Activated CD4-positive, alpha-beta T cell treated with anti-CD3 and anti-CD28 coated beads, Interleukin-2, amount 10 ng/mL, durations not matched to agents 24 days and 14 days (primary cell): ENCODE results near the gene SNHG17. TPM values are rescaled to one million over a fixed set of nuclear protein-coding genes. Genes with fewer than 3 reads are reported as not detected.
"Not testable (repeated sequence)": the region's sequence is repeated elsewhere in the genome, so short reads cannot be mapped to it uniquely, and the experiment has no call there.

Experiments
- DNase-seq: peaks from one replicate; pipeline ENCODE4 v3.0.0; 2022
- H3K27ac Mint-ChIP-seq: one replicate; pipeline ENCODE4 v1.8.0; 2022; ENCODE audit warnings: mild to moderate bottlenecking, mixed read lengths
- H3K27me3 Mint-ChIP-seq: one replicate; pipeline ENCODE4 v1.8.0; 2022; ENCODE audit warnings: mixed read lengths
- H3K36me3 Mint-ChIP-seq: one replicate; pipeline ENCODE4 v1.8.0; 2022; ENCODE audit warnings: low read depth, mild to moderate bottlenecking, mixed read lengths
- H3K4me1 Mint-ChIP-seq: one replicate; pipeline ENCODE4 v1.8.0; 2021; ENCODE audit warnings: mixed read lengths
- H3K4me3 Mint-ChIP-seq: one replicate; pipeline ENCODE4 v1.8.0; 2022; ENCODE audit warnings: mild to moderate bottlenecking, moderate library complexity, mixed read lengths
- H3K9me3 Mint-ChIP-seq: one replicate; pipeline ENCODE4 v1.8.0; 2021; ENCODE audit warnings: mixed read lengths
- intact Hi-C: fragments of 100-400 bp; cut with micrococcal nuclease; formaldehyde crosslinking; loops from one replicate; pipeline ENCODE4 v1.15.1; 2023
- total RNA-seq: library from RNA; stranded (reverse); gene quantifications from 2 replicates; pipeline ENCODE4 v1.2.3, GENCODE V29; 2022

SNHG17 gene
- total RNA-seq, 1 donor from 2014 or later: 111 TPM

DNA sequence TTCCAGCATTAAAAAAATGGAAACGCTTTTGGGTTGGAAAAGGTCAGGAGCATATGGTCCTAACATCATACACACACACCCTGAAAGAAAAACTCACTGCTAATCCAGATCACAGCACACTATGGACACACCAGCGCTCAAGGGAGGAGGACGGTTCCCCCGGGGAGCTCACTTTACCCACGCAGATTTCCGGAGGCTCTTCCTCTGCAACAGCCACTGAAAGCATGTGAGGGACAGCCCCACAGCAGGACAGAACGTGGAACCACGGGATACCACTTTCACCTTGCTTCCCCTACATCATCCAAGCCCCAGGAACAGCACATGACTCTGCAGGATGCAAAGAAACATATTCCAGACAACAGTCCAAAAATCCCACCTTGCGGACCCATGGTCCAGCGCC lies 13.2 kb downstream of the SNHG17 start:
- Mint-ChIP-seq H3K9me3 (no peaks in the 10 kb centered on the region), H3K27me3 (no peaks in the 10 kb centered on the region), H3K4me1 (peaks cover 18% of the 10 kb centered on the region), H3K4me3 (no peak overlapping the region), H3K27ac (no peak overlapping the region), H3K36me3 (peaks cover 78% of the 10 kb centered on the region)
- intact Hi-C loops: no loop called here
- DNase-seq: no peak

DNA sequence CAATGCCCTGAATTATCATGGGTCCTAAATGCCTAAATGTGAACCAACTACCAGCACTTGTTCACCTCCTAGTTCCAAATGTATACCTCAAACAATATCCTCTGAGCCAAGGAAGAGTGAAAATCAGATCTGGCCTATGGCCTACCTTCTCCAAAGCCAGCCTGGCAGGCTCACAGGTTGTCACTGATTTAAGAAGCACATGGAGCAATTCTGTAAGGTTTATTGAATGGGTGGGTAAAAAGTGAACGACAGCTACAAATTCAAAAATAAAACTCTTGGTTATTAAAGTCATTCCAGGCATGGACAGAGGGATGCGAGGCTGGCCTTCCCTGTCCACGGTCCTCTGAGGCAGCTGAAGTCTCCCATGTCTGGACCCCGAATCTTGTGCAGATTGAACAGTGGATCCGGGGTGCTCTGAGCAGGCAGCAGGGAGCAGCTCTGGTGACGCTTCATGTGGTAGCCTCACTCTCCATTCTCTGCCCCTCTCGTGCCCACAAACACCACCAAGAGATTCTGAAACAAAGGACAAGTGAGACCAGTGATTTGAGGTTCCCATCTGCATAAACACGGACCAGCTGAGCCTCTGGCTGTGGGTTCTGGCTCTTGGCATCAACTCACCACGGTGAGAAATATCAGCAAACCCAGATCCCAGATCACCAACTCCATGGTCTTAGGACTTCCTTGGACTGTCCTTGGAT lies 14.6 kb downstream of the SNHG17 start:
- DNase-seq: no peak

DNA sequence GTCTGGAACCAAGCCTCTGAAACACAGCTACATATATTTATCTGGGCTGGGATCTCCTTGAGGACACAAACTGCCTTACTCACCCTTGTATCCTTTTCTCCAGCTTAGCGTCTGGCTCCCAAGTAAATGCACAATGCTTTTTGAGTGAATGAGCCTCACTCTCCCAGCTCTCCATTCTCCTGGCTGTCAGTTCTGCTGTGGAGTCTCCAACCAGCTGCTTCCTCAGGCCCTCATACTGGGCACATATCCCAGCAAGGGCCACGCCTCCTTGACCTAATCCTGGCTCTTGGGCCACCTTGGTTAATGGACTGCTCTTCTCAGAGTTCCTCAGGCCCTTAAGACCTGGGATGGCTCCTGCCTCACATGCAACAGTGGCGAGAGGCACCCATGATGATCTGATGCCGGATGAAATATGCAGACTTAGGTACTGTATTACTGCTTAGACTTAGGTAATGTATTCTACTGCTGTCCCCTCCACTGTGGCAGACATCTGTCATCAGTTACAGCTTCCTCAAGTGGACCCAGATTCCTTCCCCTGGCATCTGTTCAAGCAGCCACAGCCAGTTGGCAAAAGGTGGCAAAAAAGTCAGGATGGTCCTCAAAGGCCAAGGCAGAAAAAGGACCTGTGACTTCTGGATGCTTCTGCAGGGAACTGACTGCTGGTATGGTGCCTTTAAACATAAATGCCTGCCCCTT lies 16.5 kb downstream of the SNHG17 start:
- Mint-ChIP-seq H3K4me1 (peaks cover 5% of the 10 kb centered on the region), H3K27me3 (no peaks in the 10 kb centered on the region), H3K27ac (peak overlapping the region; percentile 66), H3K36me3 (peaks cover 75% of the 10 kb centered on the region), H3K4me3 (no peak overlapping the region), H3K9me3 (no peaks in the 10 kb centered on the region)
- intact Hi-C loops: no loop called here
- DNase-seq: no peak

More for the DNA sequence above, 14.6 kb downstream of the SNHG17 start:
- Mint-ChIP-seq H3K36me3 (peaks cover 79% of the 10 kb centered on the region), H3K27me3 (no peaks in the 10 kb centered on the region), H3K4me3 (no peak overlapping the region), H3K4me1 (peaks cover 9% of the 10 kb centered on the region), H3K27ac (no peak overlapping the region), H3K9me3 (no peaks in the 10 kb centered on the region)
- intact Hi-C loops: no loop called here

DNA sequence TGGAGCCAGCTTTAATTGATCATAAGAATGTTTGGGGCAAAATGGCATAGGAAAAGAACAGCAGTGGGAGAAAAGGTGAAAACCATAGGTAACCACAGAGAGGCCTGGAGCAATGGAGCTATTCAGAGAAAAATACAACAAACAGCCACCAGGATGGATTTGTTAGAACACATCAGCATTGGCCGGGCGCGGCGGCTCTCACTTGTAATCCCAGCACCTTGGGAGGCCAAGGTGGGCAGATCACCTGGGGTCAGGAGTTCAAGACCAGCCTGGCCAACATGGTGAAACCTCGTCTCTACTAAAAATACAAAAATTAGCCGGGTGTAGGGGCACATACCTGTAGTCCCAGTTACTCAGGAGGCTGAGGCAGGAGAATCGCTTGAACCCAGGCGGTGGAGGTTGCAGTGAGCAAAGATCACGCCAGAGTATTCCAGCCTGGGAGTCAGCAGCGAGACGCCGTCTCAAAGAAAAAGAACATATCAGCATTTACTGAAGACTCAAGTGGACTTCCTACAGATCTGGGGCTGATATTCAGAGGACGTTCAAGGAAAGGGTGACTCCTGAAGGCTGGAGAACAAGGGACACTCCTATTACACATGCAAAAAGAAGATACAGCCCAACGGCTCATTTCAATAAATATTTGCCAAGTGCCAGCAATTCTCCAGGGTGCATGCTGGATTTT lies 20.2 kb downstream of the SNHG17 start:
- H3K36me3 Mint-ChIP-seq: peaks cover 62% of the 10 kb centered on the region
- intact Hi-C loops: no loop called here
- no peak for DNase-seq
- no peaks in the 10 kb centered on the region for H3K9me3 Mint-ChIP-seq
- H3K27ac Mint-ChIP-seq: no peak overlapping the region
- no peaks in the 10 kb centered on the region for H3K27me3 Mint-ChIP-seq
- no peaks in the 10 kb centered on the region for H3K4me1 Mint-ChIP-seq
- no peak overlapping the region for H3K4me3 Mint-ChIP-seq

DNA sequence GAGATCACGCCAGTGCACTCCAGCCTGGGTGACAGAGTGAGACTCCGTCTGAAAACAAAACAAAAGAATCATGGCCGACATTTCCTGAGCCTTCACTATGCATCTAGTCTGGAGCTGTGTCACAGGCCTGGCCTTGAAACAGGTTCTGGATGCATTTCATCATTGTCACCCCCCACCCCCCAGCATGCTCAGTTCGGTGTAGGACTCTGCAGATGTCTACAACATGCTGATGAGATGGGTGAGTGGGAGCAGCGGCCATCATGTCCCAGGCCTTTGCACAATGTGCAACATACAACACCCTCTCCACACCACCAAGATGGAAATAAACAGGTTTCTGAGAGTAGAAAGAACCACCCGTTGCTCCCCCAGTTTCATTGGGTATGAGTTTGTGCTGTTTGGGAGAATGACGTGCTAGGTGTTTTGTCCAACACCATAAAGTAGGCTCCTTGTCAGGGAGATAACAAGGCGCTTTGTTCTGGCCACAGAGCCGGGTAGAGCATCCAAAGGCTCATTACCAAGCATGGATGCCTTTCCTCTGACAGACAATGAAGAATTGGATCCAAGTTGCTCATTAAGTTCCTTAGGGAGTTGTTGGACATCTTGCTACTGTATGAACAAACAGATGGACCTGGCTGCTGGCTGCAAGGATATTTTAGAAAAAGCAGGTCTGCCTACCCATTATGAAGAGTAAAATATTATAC lies 22.1 kb downstream of the SNHG17 start:
- Mint-ChIP-seq H3K27ac (no peak overlapping the region), H3K36me3 (peaks cover 50% of the 10 kb centered on the region), H3K9me3 (no peaks in the 10 kb centered on the region), H3K4me3 (no peak overlapping the region), H3K4me1 (no peaks in the 10 kb centered on the region), H3K27me3 (no peaks in the 10 kb centered on the region)
- intact Hi-C loops: no loop called here
- no peak for DNase-seq

DNA sequence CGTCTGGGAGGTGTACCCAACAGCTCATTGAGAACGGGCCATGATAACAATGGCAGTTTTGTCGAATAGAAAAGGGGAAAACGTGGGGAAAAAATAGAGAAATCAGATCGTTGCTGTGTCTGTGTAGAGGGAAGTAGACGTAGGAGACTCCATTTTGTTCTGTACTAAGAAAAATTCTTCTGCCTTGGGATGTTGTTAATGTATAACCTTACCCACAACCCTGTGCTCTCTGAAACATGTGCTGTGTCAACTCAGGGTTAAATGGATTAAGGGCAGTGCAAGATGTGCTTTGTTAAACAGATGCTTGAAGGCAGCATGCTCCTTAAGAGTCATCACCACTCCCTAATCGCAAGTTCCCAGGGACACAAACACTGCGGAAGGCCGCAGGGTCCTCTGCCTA lies 27.3 kb downstream of the SNHG17 start:
- H3K4me3 Mint-ChIP-seq, intact Hi-C loops, H3K27me3 Mint-ChIP-seq, DNase-seq, H3K4me1 Mint-ChIP-seq, H3K27ac Mint-ChIP-seq, H3K9me3 Mint-ChIP-seq: not testable (repeated sequence)
- peaks cover 30% of the 10 kb centered on the region for H3K36me3 Mint-ChIP-seq

DNA sequence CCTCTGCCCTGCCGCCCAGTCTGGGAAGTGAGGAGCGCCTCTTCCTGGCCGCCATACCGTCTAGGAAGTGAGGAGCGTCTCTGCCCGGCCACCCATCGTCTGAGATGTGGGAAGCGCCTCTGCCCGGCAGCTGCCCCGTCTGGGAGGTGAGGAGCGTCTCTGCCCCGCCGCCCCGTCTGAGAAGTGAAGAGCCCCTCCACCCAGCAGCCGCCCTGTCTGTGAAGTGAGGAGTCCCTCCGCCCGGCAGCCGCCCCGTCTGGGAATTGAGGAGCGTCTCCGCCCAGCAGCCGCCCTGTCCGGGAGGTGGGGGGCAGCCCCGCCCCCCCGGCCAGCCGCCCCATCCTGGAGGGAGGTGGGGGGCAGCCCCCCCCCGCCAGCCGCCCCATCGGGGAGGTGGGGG lies 27.8 kb downstream of the SNHG17 start:
- DNase-seq: no peak
- intact Hi-C loops: no loop called here
- Mint-ChIP-seq H3K9me3 (no peaks in the 10 kb centered on the region), H3K4me1 (no peaks in the 10 kb centered on the region), H3K36me3 (peaks cover 25% of the 10 kb centered on the region), H3K4me3 (no peak overlapping the region), H3K27ac (no peak overlapping the region), H3K27me3 (no peaks in the 10 kb centered on the region)

DNA sequence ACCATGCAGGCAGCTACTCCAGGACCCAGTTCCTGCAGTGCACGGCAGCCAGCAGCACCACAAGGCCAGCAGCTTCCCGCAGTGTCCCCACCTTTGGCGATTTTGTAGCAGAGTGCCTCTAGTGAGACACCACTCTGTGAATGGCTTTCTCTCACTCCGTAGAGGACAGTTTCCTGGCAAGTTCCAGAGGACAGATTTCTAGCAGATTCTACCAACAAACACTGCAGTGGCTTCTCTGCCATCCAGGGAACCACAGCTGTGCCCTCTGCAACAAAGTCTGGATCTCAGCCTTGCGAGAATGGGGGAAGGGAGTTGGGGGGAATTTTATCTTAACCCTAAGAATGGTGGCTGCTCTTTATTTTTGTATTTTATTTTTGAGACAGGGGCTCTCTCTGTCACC lies 28.7 kb downstream of the SNHG17 start:
- no peak overlapping the region for H3K4me3 Mint-ChIP-seq
- H3K27ac Mint-ChIP-seq: no peak overlapping the region
- intact Hi-C loops: no loop called here
- H3K36me3 Mint-ChIP-seq: peaks cover 20% of the 10 kb centered on the region
- no peaks in the 10 kb centered on the region for H3K27me3 Mint-ChIP-seq
- H3K9me3 Mint-ChIP-seq: no peaks in the 10 kb centered on the region
- no peaks in the 10 kb centered on the region for H3K4me1 Mint-ChIP-seq
- no peak for DNase-seq

DNA sequence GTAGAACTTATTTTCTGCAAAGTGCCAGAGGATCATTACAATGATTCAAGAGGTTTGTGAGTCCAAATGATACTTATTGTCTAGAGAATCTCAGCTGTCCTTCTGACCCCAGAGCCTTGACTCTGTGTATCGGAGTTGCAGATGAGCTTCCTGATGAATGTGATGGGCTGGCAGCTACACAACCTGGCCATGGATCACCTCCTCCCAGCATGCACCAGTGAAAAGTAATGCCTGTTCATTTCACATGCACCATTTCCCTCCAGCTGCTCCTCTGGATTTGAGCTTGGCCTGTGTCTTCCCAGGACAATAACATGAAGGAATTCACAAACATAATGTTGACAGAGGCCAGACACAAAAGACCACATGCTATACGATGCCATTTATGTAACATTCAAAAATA lies 30.0 kb downstream of the SNHG17 start:
- H3K4me1 Mint-ChIP-seq: no peaks in the 10 kb centered on the region
- H3K27ac Mint-ChIP-seq: no peak overlapping the region
- no peak overlapping the region for H3K4me3 Mint-ChIP-seq
- no peaks in the 10 kb centered on the region for H3K9me3 Mint-ChIP-seq
- DNase-seq: no peak
- H3K36me3 Mint-ChIP-seq: peaks cover 15% of the 10 kb centered on the region
- H3K27me3 Mint-ChIP-seq: no peaks in the 10 kb centered on the region
- intact Hi-C loops: no loop called here

DNA sequence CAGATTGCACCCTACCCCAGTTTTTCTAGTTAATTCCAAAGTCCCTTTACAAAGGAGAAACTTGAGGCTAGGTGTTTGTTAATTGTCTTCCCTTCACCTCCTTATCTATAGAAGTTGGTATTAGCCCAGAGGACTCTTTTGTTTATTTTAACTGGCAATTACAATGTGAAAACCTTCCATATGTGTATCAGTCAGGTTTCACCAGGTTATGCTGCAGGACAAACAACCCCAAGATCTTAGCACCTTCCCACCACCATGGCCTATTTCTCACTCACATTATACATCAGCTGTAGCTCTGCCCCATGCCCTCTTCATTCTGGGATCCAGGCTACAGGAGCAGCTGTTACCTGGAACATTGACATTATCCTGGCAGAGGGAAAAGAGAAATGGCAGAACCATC lies 31.1 kb downstream of the SNHG17 start:
- H3K4me3 Mint-ChIP-seq: no peak overlapping the region
- DNase-seq: no peak
- no peaks in the 10 kb centered on the region for H3K9me3 Mint-ChIP-seq
- H3K36me3 Mint-ChIP-seq: peaks cover 15% of the 10 kb centered on the region
- H3K27ac Mint-ChIP-seq: no peak overlapping the region
- intact Hi-C loops: no loop called here
- H3K27me3 Mint-ChIP-seq: no peaks in the 10 kb centered on the region
- no peaks in the 10 kb centered on the region for H3K4me1 Mint-ChIP-seq

DNA sequence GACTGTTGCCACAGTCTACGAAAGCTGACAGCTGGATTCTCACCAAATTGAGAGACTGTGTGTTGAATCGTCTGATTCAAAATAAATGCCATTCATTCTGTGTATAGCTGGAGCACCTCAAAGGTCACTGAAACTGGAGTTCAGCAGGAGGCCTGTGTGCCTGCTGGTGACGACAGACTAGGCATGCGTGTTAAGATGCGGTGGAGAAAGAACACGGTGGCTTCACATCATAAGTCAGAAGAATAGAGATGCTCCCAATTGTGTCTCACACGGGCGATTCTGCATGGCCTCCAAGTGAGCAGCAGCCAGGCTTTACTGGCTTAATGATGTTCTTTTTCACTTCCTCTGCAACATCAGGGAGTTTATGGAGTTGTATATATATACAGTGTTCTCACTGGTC lies 32.3 kb downstream of the SNHG17 start:
- no peak for DNase-seq
- Mint-ChIP-seq H3K27ac (no peak overlapping the region), H3K36me3 (peaks cover 11% of the 10 kb centered on the region), H3K4me1 (no peaks in the 10 kb centered on the region), H3K9me3 (no peaks in the 10 kb centered on the region), H3K4me3 (no peak overlapping the region), H3K27me3 (peaks cover 2% of the 10 kb centered on the region)
- intact Hi-C loops: no loop called here

DNA sequence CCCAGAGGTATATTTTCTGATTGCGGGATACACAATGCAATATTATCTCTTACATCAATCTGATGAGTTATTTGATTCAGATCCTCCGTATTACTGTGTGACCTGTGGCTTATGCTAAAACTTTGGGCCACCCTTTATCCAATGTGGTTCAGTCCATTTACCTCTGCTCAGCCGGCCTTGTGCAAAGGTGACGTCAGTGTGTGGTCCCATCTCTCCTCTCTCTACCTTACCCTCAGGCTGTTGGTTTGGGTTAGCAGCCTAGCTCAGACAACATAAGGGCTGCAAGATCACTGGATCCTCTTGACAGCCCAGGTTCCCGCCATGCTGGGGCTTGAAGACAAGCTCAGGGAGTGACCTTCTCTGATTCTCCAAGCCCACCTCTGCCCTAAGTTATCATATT lies 33.0 kb downstream of the SNHG17 start:
- intact Hi-C loops: no loop called here
- Mint-ChIP-seq H3K9me3 (no peaks in the 10 kb centered on the region), H3K4me1 (no peaks in the 10 kb centered on the region), H3K36me3 (peaks cover 9% of the 10 kb centered on the region), H3K27me3 (peaks cover 6% of the 10 kb centered on the region), H3K4me3 (no peak overlapping the region), H3K27ac (no peak overlapping the region)
- no peak for DNase-seq

DNA sequence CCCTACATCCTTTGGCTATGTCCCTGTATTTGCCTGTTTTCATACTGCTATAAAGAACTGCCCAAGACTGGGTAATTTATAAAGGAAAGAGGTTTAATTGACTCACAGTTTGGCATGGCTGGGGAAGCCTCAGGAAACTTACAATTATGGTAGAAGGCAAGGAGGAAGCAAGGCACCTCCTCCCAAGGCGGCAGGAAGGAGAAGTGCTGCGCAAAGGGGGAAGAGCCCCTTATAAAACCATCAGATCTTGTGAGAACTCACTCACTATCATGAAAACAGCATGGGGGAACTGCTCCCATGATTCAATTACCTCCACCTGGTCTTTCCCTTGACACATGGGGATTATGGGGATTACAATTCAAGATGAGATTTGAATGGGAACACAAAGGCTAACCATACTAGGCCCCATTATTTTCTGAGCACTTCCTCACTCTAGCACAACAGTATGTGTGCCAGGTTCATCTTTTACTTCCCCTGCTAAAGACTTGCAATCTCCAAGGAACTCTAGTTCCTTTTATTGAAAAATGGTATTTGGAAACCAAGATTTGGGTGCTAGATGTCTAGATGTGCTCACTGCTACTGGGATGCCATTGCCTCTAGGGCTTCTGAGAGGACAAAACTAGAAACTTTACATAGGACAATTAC lies 39.3 kb downstream of the SNHG17 start:
- H3K4me1 Mint-ChIP-seq, DNase-seq, H3K4me3 Mint-ChIP-seq, intact Hi-C loops, H3K27ac Mint-ChIP-seq, H3K36me3 Mint-ChIP-seq, H3K27me3 Mint-ChIP-seq, H3K9me3 Mint-ChIP-seq: not testable (repeated sequence)
